ENCODE data around the gene PANK1. TPM values are rescaled to one million over a fixed set of nuclear protein-coding genes. Genes with fewer than 3 reads are reported as not detected.

The PANK1 gene
- 33.2 and 35.7 TPM in 2 replicates for total RNA-seq (2021)
- long read RNA-seq, full-length matches to known transcripts: 43 of 64 reads
- long read RNA-seq, partial matches to known transcripts: 8 of 64 reads
- long read RNA-seq, other reads (novel, unspliced or antisense): 13 of 64 reads

DNA sequence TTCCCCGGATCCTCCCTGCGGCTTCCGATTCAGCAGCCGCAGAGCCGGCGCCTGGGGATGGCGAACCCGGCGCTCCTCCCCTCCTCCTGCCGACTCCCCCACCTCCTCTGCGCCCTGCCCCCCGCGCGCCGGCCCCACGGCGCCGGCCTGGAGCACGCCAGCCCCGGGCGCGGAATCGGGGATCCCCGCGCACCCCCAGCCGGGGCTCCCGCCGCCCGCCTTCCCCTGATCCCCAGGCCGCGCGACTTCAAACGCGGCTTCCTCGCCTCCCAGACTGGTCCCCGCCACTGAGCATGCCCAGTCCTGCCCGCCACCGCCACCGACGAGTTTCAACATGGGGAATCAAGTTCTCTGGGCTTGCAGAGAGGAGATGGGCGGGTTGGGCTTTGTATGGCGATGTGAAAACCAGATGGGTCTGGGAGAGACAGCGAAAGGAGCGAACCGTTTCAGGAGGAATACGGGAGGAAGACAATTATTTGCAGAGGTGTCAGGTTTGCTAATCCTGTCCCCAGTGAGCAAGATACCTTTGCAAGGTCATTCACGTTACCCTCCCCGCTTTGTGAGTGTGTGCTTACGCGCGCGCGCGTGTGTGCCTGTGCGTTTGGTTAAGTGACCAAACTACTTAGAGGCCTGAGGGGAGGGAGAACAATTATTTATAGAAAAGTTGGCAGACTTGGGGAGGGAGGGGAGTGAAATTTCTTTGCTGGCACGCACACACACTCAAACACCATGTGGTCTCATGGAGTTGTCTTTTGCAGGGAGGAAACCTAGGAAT lies at the start of gene PANK1:
Gene PANK1, minus strand, starts transcription at position 276 of the 775 bp plus-strand sequence. CDS start 351 bp downstream, outside the sequence.
- no peaks in the 10 kb centered on the region for H4K20me1 ChIP-seq (ENCODE audit: control insufficient read depth, insufficient read depth, insufficient read length)
- H2BK20ac ChIP-seq (ENCODE audit: low read depth, low read length, poor library complexity, severe bottlenecking): no peak within 1 kb of the TSS
- no peak within 1 kb of the TSS for H2AK5ac ChIP-seq (ENCODE audit: insufficient read length, low read length)
- peaks cover 49% of the 10 kb centered on the region in 2 experiments for H3K4me1 Mint-ChIP-seq
- peak within 1 kb of the TSS; percentile 82 for H3K27ac ChIP-seq (ENCODE audit: insufficient read length, low read depth, low read length)
- no CpG with 5 or more reads among the region's 56 CpGs for WGBS (ENCODE audit: extremely low coverage, insufficient read length, low lambda C conversion rate)
- H2BK5ac ChIP-seq (ENCODE audit: insufficient read length, low read length): peak within 1 kb of the TSS; percentile 9
- peak within 1 kb of the TSS; percentile 98 to 99 (median 98) for H3K27ac Mint-ChIP-seq
- no peak within 1 kb of the TSS for H2BK12ac ChIP-seq (ENCODE audit: insufficient read length, low read depth, low read length)
- no peaks in the 10 kb centered on the region for H3K27me3 Mint-ChIP-seq (ENCODE audit: low read depth)
- H3K4me3 Mint-ChIP-seq: no peak within 1 kb of the TSS; a peak in 3 of 5 replicates
- peaks cover 26% of the 10 kb centered on the region for H3K79me2 ChIP-seq (ENCODE audit: insufficient read depth, low read length)
- no peaks in the 10 kb centered on the region for H3K79me1 ChIP-seq (ENCODE audit: insufficient read depth, low read depth, low read length, poor library complexity, severe bottlenecking)
- H3K23me2 ChIP-seq (ENCODE audit: insufficient read length, low read depth, low read length, poor library complexity, severe bottlenecking): peaks cover 8% of the 10 kb centered on the region
- peak; percentile 82 for DNase-seq
- H3K4me2 ChIP-seq (ENCODE audit: insufficient read depth, insufficient read length, low read length): peak within 1 kb of the TSS; percentile 91
- peak within 1 kb of the TSS; percentile 86 for H4K5ac ChIP-seq (ENCODE audit: insufficient read length, low read depth, low read length)
- TF ChIP-seq, protein P1, sequence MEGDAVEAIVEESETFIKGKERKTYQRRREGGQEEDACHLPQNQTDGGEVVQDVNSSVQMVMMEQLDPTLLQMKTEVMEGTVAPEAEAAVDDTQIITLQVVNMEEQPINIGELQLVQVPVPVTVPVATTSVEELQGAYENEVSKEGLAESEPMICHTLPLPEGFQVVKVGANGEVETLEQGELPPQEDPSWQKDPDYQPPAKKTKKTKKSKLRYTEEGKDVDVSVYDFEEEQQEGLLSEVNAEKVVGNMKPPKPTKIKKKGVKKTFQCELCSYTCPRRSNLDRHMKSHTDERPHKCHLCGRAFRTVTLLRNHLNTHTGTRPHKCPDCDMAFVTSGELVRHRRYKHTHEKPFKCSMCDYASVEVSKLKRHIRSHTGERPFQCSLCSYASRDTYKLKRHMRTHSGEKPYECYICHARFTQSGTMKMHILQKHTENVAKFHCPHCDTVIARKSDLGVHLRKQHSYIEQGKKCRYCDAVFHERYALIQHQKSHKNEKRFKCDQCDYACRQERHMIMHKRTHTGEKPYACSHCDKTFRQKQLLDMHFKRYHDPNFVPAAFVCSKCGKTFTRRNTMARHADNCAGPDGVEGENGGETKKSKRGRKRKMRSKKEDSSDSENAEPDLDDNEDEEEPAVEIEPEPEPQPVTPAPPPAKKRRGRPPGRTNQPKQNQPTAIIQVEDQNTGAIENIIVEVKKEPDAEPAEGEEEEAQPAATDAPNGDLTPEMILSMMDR (conservative IDR thresholded peaks at IDR 0.05): no peak
- no peak within 1 kb of the TSS for H3K56ac ChIP-seq (ENCODE audit: insufficient read length, low read depth, low read length)
- H3K18ac ChIP-seq (ENCODE audit: insufficient read length, low read depth, low read length): peak within 1 kb of the TSS; percentile 79
- no peak within 1 kb of the TSS for H2BK120ac ChIP-seq (ENCODE audit: low read depth, low read length, poor library complexity, severe bottlenecking)
- no peaks in the 10 kb centered on the region for H3K27me3 ChIP-seq (ENCODE audit: insufficient read depth, low read length)
- peak within 1 kb of the TSS; percentile 94 for H3K9ac ChIP-seq (ENCODE audit: extremely low read depth, insufficient read length, low read length)
- H3K9me3 Mint-ChIP-seq: peaks cover 0 to 4% of the 10 kb centered on the region in 2 experiments; a peak in 2 of 5 replicates
- peak within 1 kb of the TSS; percentile 83 for H3K14ac ChIP-seq (ENCODE audit: insufficient read depth, low read length)
- no peaks in the 10 kb centered on the region for H3K9me3 ChIP-seq (ENCODE audit: control insufficient read depth, low read depth, low read length)
- no peak within 1 kb of the TSS for H2AFZ ChIP-seq (ENCODE audit: low read length)
- H3T11ph ChIP-seq (ENCODE audit: low read length): peak within 1 kb of the TSS; percentile 12
- no peak within 1 kb of the TSS for H3K23ac ChIP-seq (ENCODE audit: insufficient read length, low read depth, low read length)
- H4K91ac ChIP-seq (ENCODE audit: insufficient read length, low read depth, low read length): no peak within 1 kb of the TSS
- H3K36me3 Mint-ChIP-seq (ENCODE audit: insufficient read depth in 1 of 3, low read depth in 3 of 3): peaks cover 2 to 13% (median 10%) of the 10 kb centered on the region in 3 experiments; a peak in 5 of 7 replicates
- H3K4ac ChIP-seq (ENCODE audit: low read depth, low read length): no peak within 1 kb of the TSS; the same call in 1 of the 2 replicates
- no peak within 1 kb of the TSS for H2BK15ac ChIP-seq (ENCODE audit: low read depth, low read length)
- peak within 1 kb of the TSS; percentile 72 for H4K8ac ChIP-seq (replicated peaks; ENCODE audit: insufficient read length, low read depth, low read length)
- H3K4me1 ChIP-seq (ENCODE audit: insufficient read depth, low read length): peaks cover 4% of the 10 kb centered on the region; the same call in 1 of the 2 replicates

All from H9 (cell line).